ENCODE results near the gene IGSF5. TPM values are rescaled to one million over a fixed set of nuclear protein-coding genes. Genes with fewer than 3 reads are reported as not detected.

Gene IGSF5
- total and polyA plus RNA-seq, 12 donors = 1.2 to 6.2 (median 4.4) TPM

- ATAC-seq = no peak
- H3K4me3 ChIP-seq = no peak overlapping the region
Measured at GRCh38 chr21:39842741-39843459, 97.9 kb downstream of the IGSF5 start.

GRCh38 chr21:39843483-39843882, 98.5 kb downstream of the IGSF5 start:
- no peak for DNase-seq
- H3K4me1 ChIP-seq = peaks cover 0 to 3% (median 0%) of the 10 kb centered on the region in 9 donors
- WGBS, 2 donors = 89 to 90% methylated on average over 4 of the region's 4 CpGs
- no peak for TF ChIP-seq CTCF (IDR thresholded peaks at IDR 0.05)
- ATAC-seq = no peak
- H3K9me3 ChIP-seq = no peaks in the 10 kb centered on the region
- intact Hi-C loops (cut with DNase I) = no loop called here
- H3K4me3 ChIP-seq = no peak overlapping the region
- H3K36me3 ChIP-seq = no peaks in the 10 kb centered on the region
- no peaks in the 10 kb centered on the region for H3K27me3 ChIP-seq
- H3K27ac ChIP-seq = no peak overlapping the region

More at GRCh38 chr21:39842741-39843459, 97.9 kb downstream of the IGSF5 start:
- 86 to 89% methylated on average over 14 of the region's 14 CpGs for WGBS, 2 donors
- Histone ChIP-seq H3K9me3 (no peaks in the 10 kb centered on the region), H3K4me1 (peaks cover 0 to 3% (median 0%) of the 10 kb centered on the region in 9 donors), H3K27ac (no peak overlapping the region), H3K36me3 (no peaks in the 10 kb centered on the region), H3K27me3 (no peaks in the 10 kb centered on the region)
- no peak for DNase-seq
- intact Hi-C loops (cut with DNase I) = no loop called here
- TF ChIP-seq CTCF (IDR thresholded peaks at IDR 0.05) = no peak

GRCh38 chr21:39843916-39844315, 98.9 kb downstream of the IGSF5 start:
- TF ChIP-seq CTCF (IDR thresholded peaks at IDR 0.05) = no peak
- DNase-seq = no peak
- Histone ChIP-seq H3K27me3 (no peaks in the 10 kb centered on the region), H3K36me3 (no peaks in the 10 kb centered on the region), H3K9me3 (no peaks in the 10 kb centered on the region), H3K4me1 (peaks cover 0 to 3% (median 0%) of the 10 kb centered on the region in 9 donors), H3K27ac (no peak overlapping the region), H3K4me3 (no peak overlapping the region)
- no peak for ATAC-seq
- 81 to 90% methylated on average over 5 of the region's 5 CpGs for WGBS, 2 donors
- intact Hi-C loops (cut with DNase I) = no loop called here

- intact Hi-C loops (cut with DNase I) = no loop called here
- Histone ChIP-seq H3K27me3 (no peaks in the 10 kb centered on the region), H3K9me3 (no peaks in the 10 kb centered on the region), H3K4me1 (peaks cover 0 to 3% (median 0%) of the 10 kb centered on the region in 9 donors), H3K27ac (no peak overlapping the region), H3K4me3 (no peak overlapping the region), H3K36me3 (no peaks in the 10 kb centered on the region)
- no peak for TF ChIP-seq CTCF (IDR thresholded peaks at IDR 0.05)
- 61 to 74% methylated on average over 6 of the region's 6 CpGs for WGBS, 2 donors
- DNase-seq (no peak), ATAC-seq (no peak)
Measured at GRCh38 chr21:39845571-39846130, 100.7 kb downstream of the IGSF5 start.
